K562 (cell line): ENCODE data around the gene TNN.

Experiments used
- BRF1 ChIP-seq: IDR thresholded peaks from 3 replicates; pipeline ENCODE4 v1.6.1; 2011; ENCODE audit warnings: borderline replicate concordance, mild to moderate bottlenecking; ENCODE audit not compliant: insufficient read length; ENCODE audit errors: extremely low read depth
- CBX8 ChIP-seq: fragments of 200-600 bp; sonication (generic); IDR thresholded peaks from 2 replicates; pipeline ENCODE4 v1.6.1; 2012; ENCODE audit warnings: borderline replicate concordance, mixed run types, low read depth, mild to moderate bottlenecking, moderate library complexity, mixed read lengths, low read length, control low read depth, inconsistent platforms; ENCODE audit not compliant: poor library complexity, severe bottlenecking; ENCODE audit errors: extremely low read depth
- CEBPB ChIP-seq: fragments of 450-650 bp; IDR thresholded peaks from 2 replicates; pipeline ENCODE4 v1.6.1; 2016; ENCODE audit warnings: missing genetic modification characterization, missing compliant biosample characterization
- CTCF ChIP-seq, 3 experiments: IDR thresholded peaks in 2 of 3; conservative IDR thresholded peaks in 1 of 3; 2 replicates each; pipeline ENCODE4 v1.5.1; 2011 to 2012; ENCODE audit warnings: low read length in 3 of 3, mild to moderate bottlenecking in 3 of 3, control low read depth in 2 of 3, improper control_type of control experiment in 1 of 3, inconsistent platforms in 1 of 3, low read depth in 1 of 3, mixed read lengths in 1 of 3, moderate library complexity in 1 of 3; ENCODE audit not compliant: insufficient read depth in 2 of 3
- FIP1L1 ChIP-seq: fragments of 200-400 bp; formaldehyde crosslinking; IDR thresholded peaks from 2 replicates; pipeline ENCODE4 v1.6.1; 2018; ENCODE audit warnings: mild to moderate bottlenecking, low read depth, low read length; ENCODE audit not compliant: poor library complexity, severe bottlenecking
- POLR2A ChIP-seq: fragments of 450-650 bp; conservative IDR thresholded peaks from 2 replicates; pipeline ENCODE4 v1.6.1; 2016
- POLR2AphosphoS5 ChIP-seq: IDR thresholded peaks from 2 replicates; pipeline ENCODE4 v1.6.1; 2011; ENCODE audit warnings: mild to moderate bottlenecking, low read depth, low read length, moderate library complexity; ENCODE audit not compliant: control insufficient read depth, insufficient read depth
- SMARCA5 ChIP-seq: fragments of 450-650 bp; IDR thresholded peaks from 2 replicates; pipeline ENCODE4 v1.6.1; 2016
- ZBED1 ChIP-seq: IDR thresholded peaks from 2 replicates; pipeline ENCODE4 v1.6.1; 2014
- ZFP36 ChIP-seq: fragments of 150-350 bp; IDR thresholded peaks from 2 replicates; pipeline ENCODE4 v1.6.1; 2018; ENCODE audit warnings: low read length, low read depth; ENCODE audit not compliant: partially characterized antibody
- TF ChIP-seq, protein P1 (sequence below): sonication (generic); formaldehyde crosslinking; IDR thresholded peaks from 2 replicates; pipeline ENCODE4 v1.9.0; 2022; ENCODE audit warnings: mild to moderate bottlenecking, missing genetic modification reagents

GRCh38 chr1:175040324-175040879 is 27.2 kb upstream of the TNN start:
- TF ChIP-seq FIP1L1 (no peak), ZBED1 (no peak), ZFP36 (no peak), CEBPB (tag) (no peak), SMARCA5 (no peak), CTCF (IDR thresholded peaks at IDR 0.05 in 2 of 3, conservative IDR thresholded peaks at IDR 0.05 in 1 of 3; ENCODE audit: insufficient read depth in 2 of 3, low read depth in 1 of 3, low read length in 3 of 3) (no peak), CBX8 (no peak), BRF1 (no peak), POLR2AphosphoS5 (no peak), POLR2A (no peak)
- TF ChIP-seq, protein P1, sequence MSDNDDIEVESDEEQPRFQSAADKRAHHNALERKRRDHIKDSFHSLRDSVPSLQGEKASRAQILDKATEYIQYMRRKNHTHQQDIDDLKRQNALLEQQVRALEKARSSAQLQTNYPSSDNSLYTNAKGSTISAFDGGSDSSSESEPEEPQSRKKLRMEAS (CRISPR knock-in tag): no peak
